HepG2 (cell line): ENCODE results near the gene MMP24OS. TPM values are rescaled to one million over a fixed set of nuclear protein-coding genes. Genes with fewer than 3 reads are reported as not detected.

Experiments
- ATAC-seq: fragments of 200-7000 bp; cut with Tn5 transposase; 3 replicates; pipeline ENCODE4 v1.9.1; 2020; ENCODE audit warnings: mild to moderate bottlenecking, moderate library complexity
- Bru-seq: library from RNA; stranded (reverse); fragments of 400-500 nt; gene quantifications from one replicate; lab custom pipeline; 2021; lab: Mats Ljungman, UMichigan
- BruChase-seq, 2 experiments: library from RNA; stranded (reverse); fragments of 400-500 nt; gene quantifications; one replicate each; lab custom pipeline; 2021; lab: Mats Ljungman, UMichigan
- BruUV-seq: library from RNA; stranded (reverse); fragments of 400-500 nt; replicated peaks from 2 replicates; lab custom pipeline; 2021; lab: Mats Ljungman, UMichigan
- CTCF ChIA-PET: fragments of 300-600 bp; formaldehyde crosslinking; extraction: SDS; loops from one replicate; lab custom pipeline; 2021; ENCODE audit warnings: low total read pairs, inconsistent platforms, low intra/inter-chr PET ratio; lab: Yijun Ruan, JAX
- POLR2A ChIA-PET: fragments of 350-600 bp; sonication (Branson Sonifier 250); formaldehyde crosslinking; loops from one replicate; lab custom pipeline; 2020; ENCODE audit warnings: antibody characterized with exemption, inconsistent platforms; lab: Yijun Ruan, JAX
- DNase-seq: peaks from one replicate; pipeline ENCODE4 v3.0.0-alpha.2; 2015; ENCODE audit warnings: low spot score
- FAIRE-seq: peaks from 3 replicates; lab custom pipeline; 2011; peaks lifted over from hg19 to GRCh38; lab: Jason Lieb, UNC
- H2AFZ ChIP-seq: one replicate; pipeline ENCODE4 v1.6.1; 2011; ENCODE audit warnings: low read length, inconsistent platforms
- H3K27ac ChIP-seq: fragments of 300-600 bp; 3 replicates; pipeline ENCODE4 v1.8.0; 2011; ENCODE audit warnings: mixed run types, mild to moderate bottlenecking, mixed read lengths, low read length, inconsistent platforms; ENCODE audit not compliant: insufficient read depth; ENCODE audit errors: extremely low read length
- H3K27me3 ChIP-seq, 2 experiments: fragments of 200-600 bp in 1 of 2; 2 replicates in 1 of 2; 3 replicates in 1 of 2; pipeline versions ENCODE4 v1.6.0 to v1.8.0; 2011; ENCODE audit warnings: low read length in 2 of 2, mild to moderate bottlenecking in 2 of 2, moderate library complexity in 2 of 2, inconsistent platforms in 1 of 2; ENCODE audit not compliant: insufficient read depth in 2 of 2, control insufficient read depth in 1 of 2
- H3K36me3 ChIP-seq, 2 experiments: fragments of 200-600 bp in 1 of 2; replicated peaks in 1 of 2; 2 replicates in 1 of 2; 3 replicates in 1 of 2; pipeline versions ENCODE4 v1.5.1 to v1.8.0; 2011; ENCODE audit warnings: low read length in 2 of 2, inconsistent platforms in 1 of 2; ENCODE audit not compliant: insufficient read depth in 2 of 2, control insufficient read depth in 1 of 2
- H3K4me1 ChIP-seq: 2 replicates; pipeline ENCODE4 v1.5.1; 2012; ENCODE audit warnings: low read length, inconsistent platforms; ENCODE audit not compliant: insufficient read depth
- H3K4me2 ChIP-seq: 2 replicates; pipeline ENCODE4 v1.6.0; 2011; ENCODE audit warnings: low read depth, low read length, inconsistent platforms
- H3K4me3 ChIP-seq, 3 experiments: fragments of 200-600 bp in 1 of 3; sonication (generic), shearing (Covaris generic) in 1 of 3; replicated peaks in 1 of 3; 2 replicates each; pipeline ENCODE4 v1.5.1; 2011 to 2016; ENCODE audit warnings: low read length in 3 of 3, inconsistent platforms in 2 of 3, low read depth in 2 of 3, mild to moderate bottlenecking in 2 of 3, control low read depth in 1 of 3, mixed read lengths in 1 of 3; ENCODE audit not compliant: insufficient read depth in 1 of 3
- H3K79me2 ChIP-seq: one replicate; pipeline ENCODE4 v1.6.1; 2011; ENCODE audit warnings: low read length, inconsistent platforms; ENCODE audit not compliant: insufficient read depth
- H3K9ac ChIP-seq: 2 replicates; pipeline ENCODE4 v1.6.0; 2011; ENCODE audit warnings: mild to moderate bottlenecking, low read depth, low read length, inconsistent platforms; ENCODE audit not compliant: insufficient read depth
- H3K9me3 ChIP-seq: 2 replicates; pipeline ENCODE4 v1.5.1; 2012; ENCODE audit warnings: mild to moderate bottlenecking, low read length
- H4K20me1 ChIP-seq: 2 replicates; pipeline ENCODE4 v1.6.0; 2011; ENCODE audit warnings: inconsistent platforms, mild to moderate bottlenecking, low read length, moderate library complexity; ENCODE audit not compliant: insufficient read depth
- AKAP8 ChIP-seq: sonication (generic); formaldehyde crosslinking; IDR thresholded peaks from 2 replicates; pipeline ENCODE4 v1.5.1; 2020; ENCODE audit warnings: mild to moderate bottlenecking, missing genetic modification reagents
- ARHGAP35 ChIP-seq: sonication (generic); formaldehyde crosslinking; IDR thresholded peaks from 2 replicates; pipeline ENCODE4 v1.9.0; 2022; ENCODE audit warnings: mild to moderate bottlenecking, inconsistent platforms, moderate library complexity, missing genetic modification reagents, borderline replicate concordance
- CHD4 ChIP-seq: fragments of 200-600 bp; sonication (generic); IDR thresholded peaks from 2 replicates; pipeline ENCODE4 v1.7.0; 2017; ENCODE audit warnings: mild to moderate bottlenecking, low read length, borderline replicate concordance
- DNMT3B ChIP-seq: conservative IDR thresholded peaks from 2 replicates; pipeline ENCODE4 v1.6.1; 2016; ENCODE audit warnings: missing biosample characterization, control low read depth
- EP300 ChIP-seq, 3 experiments: sonication (generic) in 1 of 3; formaldehyde crosslinking in 1 of 3; IDR thresholded peaks; 2 replicates each; pipeline versions ENCODE4 v1.5.1 to v1.6.1; 2011 to 2020; ENCODE audit warnings: low read depth in 2 of 3, low read length in 2 of 3, borderline replicate concordance in 1 of 3, improper control_type of control experiment in 1 of 3, mild to moderate bottlenecking in 1 of 3, missing genetic modification reagents in 1 of 3, moderate library complexity in 1 of 3
- MYC ChIP-seq: sonication (generic); formaldehyde crosslinking; IDR thresholded peaks from 2 replicates; pipeline ENCODE4 v1.9.0; 2021; ENCODE audit warnings: missing genetic modification reagents, borderline replicate concordance
- NFE2L2 ChIP-seq: fragments of 150-350 bp; IDR thresholded peaks from 2 replicates; pipeline ENCODE4 v1.6.1; 2014; ENCODE audit warnings: low read length
- POLR2G ChIP-seq: fragments of 200-400 bp; formaldehyde crosslinking; IDR thresholded peaks from 2 replicates; pipeline ENCODE4 v1.6.1; 2018; ENCODE audit warnings: mild to moderate bottlenecking, low read depth, low read length, moderate library complexity
- ZC3H4 ChIP-seq: sonication (generic); formaldehyde crosslinking; IDR thresholded peaks from 2 replicates; pipeline ENCODE4 v1.4.0; 2020; ENCODE audit warnings: missing genetic modification reagents, borderline replicate concordance
- ZSCAN12 ChIP-seq: sonication (generic); formaldehyde crosslinking; IDR thresholded peaks from 2 replicates; pipeline ENCODE4 v1.9.0; 2021; ENCODE audit warnings: mild to moderate bottlenecking, missing genetic modification reagents
- WGBS: methylation state at CpG from one replicate; pipeline ENCODE4 v1.1.6; 2017; ENCODE audit warnings: low lambda C conversion rate; 5-methylcytosine and 5-hydroxymethylcytosine counted together
- in situ Hi-C: cut with HindIII; loops from 2 replicates; pipeline ENCODE4 v1.10.0; 2017; ENCODE audit warnings: low pct_unique_long_range_greater_than_20kb; ENCODE audit not compliant: extremely low pct_ligation_motif_present
- intact Hi-C: fragments of 100-400 bp; cut with micrococcal nuclease; formaldehyde crosslinking; loops from one replicate; pipeline ENCODE4 v1.10.0; 2022; ENCODE audit not compliant: unreplicated experiment
- long read RNA-seq, 2 experiments: library from RNA in 1 of 2; library from polyadenylated mRNA in 1 of 2; stranded (forward) in 1 of 2; unstranded in 1 of 2; transcript quantifications; one replicate each; pipeline ENCODE4 v2.0.0, GENCODE V29; 2019 to 2022
- polyA minus RNA-seq, 3 experiments: library from RNA; depleted of rRNA, polyadenylated mRNA; stranded (reverse); fragments of >200 nt; gene quantifications; 2 replicates each; pipeline ENCODE4 v1.2.3, GENCODE V29; 2011; ENCODE audit warnings: low replicate concordance in 1 of 3
- polyA plus RNA-seq, 8 experiments: library from polyadenylated mRNA; depleted of rRNA in 3 of 8; stranded (reverse) in 7 of 8; unstranded in 1 of 8; fragments of >200 nt; fragmentation: Illumina TruSeq in 4 of 8; extraction: Trizol in 4 of 8; gene quantifications; 2 replicates each; pipeline versions ENCODE4 v1.2.1 to v1.2.3, GENCODE V29; 2011 to 2016; ENCODE audit warnings: low read depth in 4 of 8, missing spikeins in 1 of 8, mixed read lengths in 1 of 8; ENCODE audit not compliant: insufficient read depth in 1 of 8
- total RNA-seq, 5 experiments: library from RNA; depleted of rRNA; stranded (reverse); fragments of >200 nt; fragmentation: Illumina TruSeq; extraction: Trizol; gene quantifications; 2 replicates each; pipeline ENCODE4 v1.2.3, GENCODE V29; 2016; ENCODE audit warnings: low read depth in 1 of 5
- TF ChIP-seq, protein P1 (sequence below): sonication (generic); formaldehyde crosslinking; IDR thresholded peaks from 2 replicates; pipeline ENCODE4 v1.8.1; 2022; ENCODE audit warnings: low read depth, mild to moderate bottlenecking, missing genetic modification reagents

Gene MMP24OS
- total RNA-seq (2016; rRNA removed; fragmentation: Illumina TruSeq; extraction: Trizol) (3.1 and 8.5 TPM in 2 replicates), polyA plus RNA-seq (2011; rRNA removed) (6.0 and 7.1 TPM in 2 replicates), polyA minus RNA-seq (2011; rRNA and poly(A)+ RNA removed; ENCODE audit: low replicate concordance) (18.5 and 23.2 TPM in 2 replicates), Bru-seq, nascent RNA (percentile 84 among the genes with signal in this experiment), BruChase-seq, experiment 1, labeled RNA remaining after a 6-hour chase (percentile 87 among the genes with signal in this experiment), BruChase-seq, experiment 2, labeled RNA remaining after a 2-hour chase (percentile 86 among the genes with signal in this experiment)
- total RNA-seq (2016; cell fraction: cytosol; rRNA removed; fragmentation: Illumina TruSeq; extraction: Trizol; ENCODE audit: low read depth), result 0.61 and 0.79 TPM in 2 replicates
- total RNA-seq (2016; cell fraction: insoluble cytoplasmic fraction; rRNA removed; fragmentation: Illumina TruSeq; extraction: Trizol), result 3.4 and 8.7 TPM in 2 replicates
- total RNA-seq (2016; cell fraction: membrane; rRNA removed; fragmentation: Illumina TruSeq; extraction: Trizol), result 2.1 TPM in 2 replicates
- 8.9 and 10.6 TPM in 2 replicates for total RNA-seq (2016; cell fraction: nucleus; rRNA removed; fragmentation: Illumina TruSeq; extraction: Trizol)
- polyA plus RNA-seq (2011; cell fraction: cytosol; rRNA removed), result 2.1 and 2.8 TPM in 2 replicates
- polyA plus RNA-seq (2011; cell fraction: nucleus; rRNA removed), result 43.8 and 55.2 TPM in 2 replicates
- 5.9 and 6.4 TPM in 2 replicates for polyA plus RNA-seq (2012)
- polyA plus RNA-seq (2016; cell fraction: cytosol; fragmentation: Illumina TruSeq; extraction: Trizol; ENCODE audit: low read depth), result 1.8 TPM in 2 replicates
- polyA plus RNA-seq (2016; cell fraction: insoluble cytoplasmic fraction; fragmentation: Illumina TruSeq; extraction: Trizol; ENCODE audit: low read depth), result 4.7 and 7.1 TPM in 2 replicates
- 2.9 and 3.2 TPM in 2 replicates for polyA plus RNA-seq (2016; cell fraction: membrane; fragmentation: Illumina TruSeq; extraction: Trizol; ENCODE audit: low read depth)
- 29.1 and 31.1 TPM in 2 replicates for polyA plus RNA-seq (2016; cell fraction: nucleus; fragmentation: Illumina TruSeq; extraction: Trizol; ENCODE audit: insufficient read depth, low read depth)
- polyA minus RNA-seq (2011; cell fraction: cytosol; rRNA and poly(A)+ RNA removed), result 1.8 and 3.0 TPM in 2 replicates
- polyA minus RNA-seq (2011; cell fraction: nucleus; rRNA and poly(A)+ RNA removed), result 33.9 and 46.0 TPM in 2 replicates
- long read RNA-seq, experiment 1, result 0 reads
- long read RNA-seq, experiment 2, result 0 reads

DNA sequence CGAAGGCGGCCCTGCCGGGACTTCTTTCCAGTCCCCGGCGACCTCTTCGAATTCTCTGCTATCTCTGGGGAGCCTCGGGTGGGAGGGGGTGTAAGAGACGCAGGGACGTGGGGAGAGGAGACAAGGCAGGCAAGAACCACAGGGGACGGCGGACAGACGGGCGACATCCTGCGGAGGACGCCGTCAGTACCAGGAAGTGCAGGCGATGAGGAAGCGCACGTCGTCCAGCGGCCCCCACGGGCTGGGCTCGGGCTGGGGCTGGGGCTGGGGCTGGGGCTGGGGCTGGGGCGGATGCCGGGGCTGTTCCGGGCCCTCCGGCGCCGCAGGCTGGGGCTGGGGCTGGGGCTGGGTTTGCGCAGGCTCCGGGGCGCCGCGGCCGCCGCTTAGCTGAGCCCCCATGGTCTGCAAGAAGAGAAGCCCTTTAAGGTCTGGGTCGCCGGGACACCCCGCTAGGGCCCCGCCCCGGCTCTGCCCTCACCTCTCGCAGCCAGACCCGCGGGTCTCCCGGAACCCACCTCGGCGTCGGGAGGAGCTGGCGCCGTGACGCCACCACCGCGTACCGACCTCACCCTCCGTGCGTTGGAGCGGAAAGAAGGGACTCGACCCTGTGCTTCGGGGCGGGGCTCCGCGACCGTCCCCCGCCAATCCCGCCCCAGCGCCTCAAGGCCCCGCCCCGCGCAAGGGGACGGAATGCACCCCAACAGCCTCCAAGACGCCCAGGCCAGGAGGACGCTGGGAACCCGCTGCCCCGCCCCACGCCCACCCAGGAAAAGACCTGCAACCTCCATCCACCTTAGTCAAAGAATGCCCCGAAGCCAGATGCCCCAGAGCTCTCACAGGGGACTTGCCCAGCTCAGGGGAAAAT lies at the start of gene MMP24OS:
Gene MMP24OS, minus strand, starts transcription at position 592 of the 865 bp plus-strand sequence. Its CDS starts 193 bp downstream, at position 399.
- Histone ChIP-seq H3K9me3 (no peaks in the 10 kb centered on the region), H3K27me3 (no peaks in the 10 kb centered on the region), H3K36me3 (peaks cover 30 to 54% of the 10 kb centered on the region in 2 experiments), H4K20me1 (peaks cover 30% of the 10 kb centered on the region), H3K9ac (no peak within 1 kb of the TSS), H2AFZ (no peak within 1 kb of the TSS), H3K79me2 (peaks cover 22% of the 10 kb centered on the region), H3K4me2 (no peak within 1 kb of the TSS), H3K27ac (no peak within 1 kb of the TSS), H3K4me1 (peaks cover 34% of the 10 kb centered on the region), H3K4me3 (no peak within 1 kb of the TSS)
- no peak for DNase-seq
- intact Hi-C loops, result no loop called here
- in situ Hi-C loops, result no loop called here
- 96% methylated on average over 75 of the region's 76 CpGs for WGBS
- BruUV-seq, result no TSS peak
- ChIA-PET CTCF (no interaction called here), POLR2A (interaction anchor here (0.7 to 3.9 kb wide), 2 partner anchors 9 kb away, joined by 3 to 14 read pairs; no protein-coding TSS in a partner anchor)
- FAIRE-seq, result no peak
- no peak for ATAC-seq
- TF ChIP-seq ARHGAP35 (0 out of 2 replicates have a peak, but pooled peaks have one; percentile 17), POLR2G (peak; percentile 67), CHD4 (no peak), ZC3H4 (no peak), EP300 (IDR thresholded peaks at IDR 0.05; ENCODE audit: low read depth in 2 of 2, low read length in 2 of 2) (no peak), EP300 (CRISPR knock-in tag; IDR thresholded peaks at IDR 0.05; ENCODE audit: borderline replicate concordance) (no peak), NFE2L2 (no peak), ZSCAN12 (CRISPR knock-in tag) (no peak), AKAP8 (CRISPR knock-in tag) (no peak), DNMT3B (CRISPR knock-in tag) (no peak), MYC (CRISPR knock-in tag) (peak; percentile 10; the same call in 1 of the 2 replicates)
- TF ChIP-seq, protein P1, sequence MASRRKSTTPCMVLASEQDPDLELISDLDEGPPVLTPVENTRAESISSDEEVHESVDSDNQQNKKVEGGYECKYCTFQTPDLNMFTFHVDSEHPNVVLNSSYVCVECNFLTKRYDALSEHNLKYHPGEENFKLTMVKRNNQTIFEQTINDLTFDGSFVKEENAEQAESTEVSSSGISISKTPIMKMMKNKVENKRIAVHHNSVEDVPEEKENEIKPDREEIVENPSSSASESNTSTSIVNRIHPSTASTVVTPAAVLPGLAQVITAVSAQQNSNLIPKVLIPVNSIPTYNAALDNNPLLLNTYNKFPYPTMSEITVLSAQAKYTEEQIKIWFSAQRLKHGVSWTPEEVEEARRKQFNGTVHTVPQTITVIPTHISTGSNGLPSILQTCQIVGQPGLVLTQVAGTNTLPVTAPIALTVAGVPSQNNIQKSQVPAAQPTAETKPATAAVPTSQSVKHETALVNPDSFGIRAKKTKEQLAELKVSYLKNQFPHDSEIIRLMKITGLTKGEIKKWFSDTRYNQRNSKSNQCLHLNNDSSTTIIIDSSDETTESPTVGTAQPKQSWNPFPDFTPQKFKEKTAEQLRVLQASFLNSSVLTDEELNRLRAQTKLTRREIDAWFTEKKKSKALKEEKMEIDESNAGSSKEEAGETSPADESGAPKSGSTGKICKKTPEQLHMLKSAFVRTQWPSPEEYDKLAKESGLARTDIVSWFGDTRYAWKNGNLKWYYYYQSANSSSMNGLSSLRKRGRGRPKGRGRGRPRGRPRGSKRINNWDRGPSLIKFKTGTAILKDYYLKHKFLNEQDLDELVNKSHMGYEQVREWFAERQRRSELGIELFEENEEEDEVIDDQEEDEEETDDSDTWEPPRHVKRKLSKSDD (CRISPR knock-in tag), result peak; percentile 89; the same call in 1 of the 2 replicates
